K562 (cell line): Measurements from ENCODE around the gene GMEB1. TPM values are rescaled to one million over a fixed set of nuclear protein-coding genes. Genes with fewer than 3 reads are reported as not detected.

Experiments
- ATAC-seq: fragments of 200-7000 bp; cut with Tn5 transposase; 3 replicates; pipeline ENCODE4 v1.9.1; 2020; ENCODE audit warnings: moderate library complexity
- BruUV-seq: library from RNA; stranded (reverse); fragments of 400-500 nt; replicated peaks from 2 replicates; lab custom pipeline; 2021; lab: Mats Ljungman, UMichigan
- CTCF ChIA-PET: fragments of 300-600 bp; formaldehyde crosslinking; extraction: SDS; loops from one replicate; lab custom pipeline; 2021; ENCODE audit warnings: low intra/inter-chr PET ratio; lab: Yijun Ruan, JAX
- POLR2A ChIA-PET: fragments of 300-600, 350-650 bp; sonication (Branson Sonifier 250); formaldehyde crosslinking; extraction: SDS; loops from one replicate; lab custom pipeline; 2021; ENCODE audit warnings: antibody characterized with exemption, inconsistent platforms; lab: Yijun Ruan, JAX
- DNase-seq, 4 experiments: peaks; one replicate each; pipeline versions ENCODE4 v3.0.0 to v3.0.0-alpha.2; 2011 to 2018; ENCODE audit warnings: low spot score in 3 of 4, mixed read lengths in 3 of 4; ENCODE audit errors: extremely low read depth in 1 of 4
- FAIRE-seq: peaks from 2 replicates; lab custom pipeline; 2011; peaks lifted over from hg19 to GRCh38; lab: Jason Lieb, UNC
- H2AFZ ChIP-seq: 2 replicates; pipeline ENCODE4 v1.6.0; 2011; ENCODE audit warnings: low read depth, low read length, control low read depth, inconsistent platforms
- H3K27ac ChIP-seq: fragments of 200-600 bp; 3 replicates; pipeline ENCODE4 v1.8.0; 2011; ENCODE audit warnings: low read depth, mild to moderate bottlenecking, control low read depth, inconsistent platforms, low read length, moderate library complexity, mixed read lengths; ENCODE audit errors: extremely low read depth
- H3K27me3 ChIP-seq, 2 experiments: fragments of 300-600 bp in 1 of 2; 2 replicates in 1 of 2; 3 replicates in 1 of 2; pipeline versions ENCODE4 v1.6.0 to v1.8.0; 2011; ENCODE audit warnings: inconsistent platforms in 2 of 2, low read length in 2 of 2, mild to moderate bottlenecking in 1 of 2, mixed read lengths in 1 of 2, moderate library complexity in 1 of 2; ENCODE audit not compliant: control insufficient read depth in 2 of 2, insufficient read depth in 2 of 2
- H3K36me3 ChIP-seq: fragments of 300-600 bp; 3 replicates; pipeline ENCODE4 v1.8.0; 2011; ENCODE audit warnings: mild to moderate bottlenecking, low read length, inconsistent platforms; ENCODE audit not compliant: control insufficient read depth, insufficient read depth
- H3K4me1 ChIP-seq, 2 experiments: fragments of 200-600 bp in 1 of 2; replicated peaks in 1 of 2; 2 replicates in 1 of 2; 3 replicates in 1 of 2; pipeline versions ENCODE4 v1.5.1 to v1.8.0; 2011; ENCODE audit warnings: inconsistent platforms in 2 of 2, low read length in 2 of 2, mild to moderate bottlenecking in 1 of 2, mixed read lengths in 1 of 2, moderate library complexity in 1 of 2; ENCODE audit not compliant: control insufficient read depth in 2 of 2, insufficient read depth in 2 of 2
- H3K4me2 ChIP-seq: 2 replicates; pipeline ENCODE4 v1.6.1; 2011; ENCODE audit warnings: low read length, control low read depth, inconsistent platforms, mixed read lengths; ENCODE audit not compliant: insufficient read depth
- H3K4me3 ChIP-seq: fragments of 200-600 bp; sonication (generic), shearing (Covaris generic); 2 replicates; pipeline ENCODE4 v1.5.1; 2016; ENCODE audit warnings: control low read depth, inconsistent platforms
- H3K79me2 ChIP-seq: fragments of 200-600 bp; 3 replicates; pipeline ENCODE4 v1.8.0; 2011; ENCODE audit warnings: low read length, inconsistent platforms; ENCODE audit not compliant: control insufficient read depth, insufficient read depth
- H3K9ac ChIP-seq, 2 experiments: 2 replicates each; pipeline versions ENCODE4 v1.6.0 to v1.6.1; 2011; ENCODE audit warnings: low read depth in 2 of 2, low read length in 2 of 2, control low read depth in 1 of 2, inconsistent platforms in 1 of 2, mild to moderate bottlenecking in 1 of 2, mixed read lengths in 1 of 2; ENCODE audit not compliant: insufficient read depth in 1 of 2
- H3K9me1 ChIP-seq: one replicate; pipeline ENCODE4 v1.6.0; 2011; ENCODE audit warnings: inconsistent platforms, mild to moderate bottlenecking, low read length, moderate library complexity; ENCODE audit not compliant: control insufficient read depth, insufficient read depth
- H3K9me3 ChIP-seq: replicated peaks from 2 replicates; pipeline ENCODE4 v1.5.1; 2011; ENCODE audit warnings: low read depth, low read length, inconsistent platforms; ENCODE audit not compliant: control insufficient read depth, insufficient read depth
- H4K20me1 ChIP-seq: replicated peaks from 2 replicates; pipeline ENCODE4 v1.6.1; 2011; ENCODE audit warnings: low read length, inconsistent platforms, mixed read lengths; ENCODE audit not compliant: control insufficient read depth, insufficient read depth
- ETV6 ChIP-seq, 3 experiments: fragments of 150-350 bp in 1 of 3; sonication (generic) in 1 of 3; formaldehyde crosslinking in 1 of 3; IDR thresholded peaks; 2 replicates each; pipeline versions ENCODE4 v1.6.1 to v1.8.0; 2014 to 2022; ENCODE audit warnings: borderline replicate concordance in 2 of 3, low read depth in 2 of 3, antibody characterized with exemption in 1 of 3, low read length in 1 of 3, mild to moderate bottlenecking in 1 of 3, missing genetic modification reagents in 1 of 3
- KAT7 ChIP-seq: sonication (generic); formaldehyde crosslinking; IDR thresholded peaks from 2 replicates; pipeline ENCODE4 v1.8.0; 2022; ENCODE audit warnings: missing genetic modification reagents, mild to moderate bottlenecking, borderline replicate concordance
- NCOR1 ChIP-seq: fragments of 450-650 bp; IDR thresholded peaks from 2 replicates; pipeline ENCODE4 v1.6.1; 2016; ENCODE audit warnings: mild to moderate bottlenecking, moderate library complexity
- NFRKB ChIP-seq: fragments of 450-650 bp; IDR thresholded peaks from 2 replicates; pipeline ENCODE4 v1.6.1; 2016; ENCODE audit warnings: low read depth
- PHF8 ChIP-seq: fragments of 200-600 bp; sonication (generic); IDR thresholded peaks from 2 replicates; pipeline ENCODE4 v1.6.1; 2012; ENCODE audit warnings: mixed run types, mild to moderate bottlenecking, inconsistent platforms, low read length, moderate library complexity, borderline replicate concordance
- PHTF2 ChIP-seq: fragments of 250-450 bp; sonication (Bioruptor Pico); IDR thresholded peaks from 2 replicates; pipeline ENCODE4 v1.5.0; 2021; ENCODE audit warnings: mild to moderate bottlenecking
- POLR2AphosphoS5 ChIP-seq: IDR thresholded peaks from 2 replicates; pipeline ENCODE4 v1.6.1; 2011; ENCODE audit warnings: mild to moderate bottlenecking, low read depth, low read length, moderate library complexity; ENCODE audit not compliant: control insufficient read depth, insufficient read depth
- POLR2H ChIP-seq: IDR thresholded peaks from 2 replicates; pipeline ENCODE4 v1.6.1; 2016; ENCODE audit warnings: missing genetic modification characterization, low read depth, mild to moderate bottlenecking, control low read depth, missing compliant biosample characterization, moderate library complexity
- PTBP1 ChIP-seq: fragments of 200-400 bp; formaldehyde crosslinking; IDR thresholded peaks from 2 replicates; pipeline ENCODE4 v1.6.1; 2017; ENCODE audit warnings: low read depth, low read length
- RBM39 ChIP-seq: fragments of 200-400 bp; formaldehyde crosslinking; optimal IDR thresholded peaks from 2 replicates; pipeline ENCODE3; 2018; ENCODE audit warnings: low read depth, low read length
- ZNF232 ChIP-seq: sonication (generic); formaldehyde crosslinking; IDR thresholded peaks from 2 replicates; pipeline ENCODE4 v1.8.0; 2022; ENCODE audit warnings: mild to moderate bottlenecking, missing genetic modification reagents
- WGBS: fragments of 100-300 bp; shearing (Covaris generic); methylation state at CpG from one replicate; pipeline ENCODE4 v1.1.6; 2016; ENCODE audit warnings: low coverage, mixed read lengths; ENCODE audit not compliant: insufficient coverage; ENCODE audit errors: missing lambda C conversion rate; 5-methylcytosine and 5-hydroxymethylcytosine counted together
- in situ Hi-C: fragments of 300-500 bp; cut with MboI; formaldehyde crosslinking; loops from 4 replicates; pipeline ENCODE4 v1.15.0; 2018; ENCODE audit warnings: inconsistent platforms, mixed read lengths
- intact Hi-C: fragments of 100-400 bp; cut with micrococcal nuclease; formaldehyde crosslinking; loops from 2 replicates; pipeline ENCODE4 v1.14.2; 2022
- polyA plus RNA-seq, 8 experiments: library from polyadenylated mRNA; depleted of rRNA in 4 of 8; stranded (reverse) in 5 of 8; unstranded in 3 of 8; fragments of >200 nt; fragmentation: Nextera tagmentation in 2 of 8; fragmentation: Illumina TruSeq in 1 of 8; extraction: Ambion mirVana in 2 of 8; extraction: Trizol in 1 of 8; gene quantifications; 2 replicates each; pipeline versions ENCODE4 v1.2.1 to v1.2.3, GENCODE V29; 2011 to 2014; ENCODE audit warnings: inconsistent platforms in 1 of 8, missing spikeins in 1 of 8
- total RNA-seq, 7 experiments: library from RNA; depleted of rRNA in 6 of 7; stranded (reverse); fragments of >200 nt in 6 of 7; fragmentation: Illumina TruSeq in 2 of 7; extraction: Trizol in 2 of 7; gene quantifications; 2 replicates each; pipeline versions ENCODE4 v1.2.1 to v1.2.3, GENCODE V29; 2011 to 2021; ENCODE audit warnings: low replicate concordance in 1 of 7
- TF ChIP-seq, protein P1 (sequence below): fragments of 450-650 bp; IDR thresholded peaks from 2 replicates; pipeline ENCODE4 v1.6.1; 2016; ENCODE audit warnings: missing biosample characterization, missing genetic modification characterization
- TF ChIP-seq, protein P2 (sequence below): sonication (generic); formaldehyde crosslinking; IDR thresholded peaks from 2 replicates; pipeline ENCODE4 v1.8.1; 2023; ENCODE audit warnings: mild to moderate bottlenecking, missing genetic modification reagents, moderate library complexity
- TF ChIP-seq, protein P3 (sequence below): IDR thresholded peaks from 3 replicates; pipeline ENCODE4 v1.6.1; 2011; ENCODE audit warnings: borderline replicate concordance, mild to moderate bottlenecking, moderate library complexity; ENCODE audit not compliant: insufficient read length; ENCODE audit errors: extremely low read depth

GMEB1 gene
- total and polyA plus RNA-seq, 9 of the 15 experiments (the other 6 are each of a cell fraction or from before 2014, with no cell fraction given) = 6.6 to 17.5 (median 8.5) TPM

DNA sequence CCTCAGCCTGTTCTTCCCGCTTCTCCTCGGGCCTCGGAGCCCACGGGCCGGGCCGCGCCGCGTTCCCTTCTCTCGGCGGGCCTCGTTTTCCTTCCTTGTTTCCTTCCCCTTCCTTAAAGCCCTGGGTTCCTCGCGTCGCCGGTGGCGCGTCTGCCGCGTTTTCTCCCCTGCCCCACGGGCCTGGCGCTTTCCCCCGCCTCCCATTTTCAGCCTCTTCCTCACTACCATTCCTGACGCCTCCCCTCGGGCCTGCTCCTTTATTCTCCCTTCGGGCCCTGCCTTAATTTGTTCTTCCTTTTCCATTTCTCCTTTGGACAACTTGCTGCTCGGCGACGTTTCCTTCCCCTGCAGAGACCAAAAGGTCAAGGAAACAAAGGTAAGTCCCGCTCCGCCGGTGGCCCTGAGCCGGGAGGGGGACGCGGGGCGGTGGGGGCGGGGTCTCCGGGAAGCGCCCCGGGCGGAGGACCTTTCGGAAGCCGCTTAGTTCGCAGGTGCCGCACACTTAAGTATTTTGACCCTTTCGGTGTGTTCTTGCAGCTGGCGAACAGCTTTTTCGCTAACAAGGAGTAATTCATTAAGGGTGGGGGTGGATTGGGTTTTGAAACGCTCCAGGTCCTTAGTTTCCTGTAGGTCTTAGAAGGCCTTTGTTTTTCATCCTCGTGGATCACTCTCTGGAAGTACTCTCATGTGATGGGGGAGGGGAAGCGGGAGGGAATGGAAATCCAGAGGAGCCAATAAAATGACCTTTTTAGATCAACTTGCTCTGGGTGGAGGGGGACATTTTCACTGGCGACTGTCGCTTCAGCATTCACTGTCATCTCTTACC, 68.9 kb downstream of the GMEB1 start:
- Histone ChIP-seq H3K36me3 (peaks cover 48% of the 10 kb centered on the region), H4K20me1 (peaks cover 12% of the 10 kb centered on the region; the same call in 1 of the 2 replicates), H3K4me2 (peak overlapping the region; percentile 86), H3K9me1 (no peaks in the 10 kb centered on the region), H3K4me3 (peak overlapping the region; percentile 96), H3K9me3 (no peaks in the 10 kb centered on the region; the same call in 1 of the 2 replicates), H3K79me2 (peaks cover 60% of the 10 kb centered on the region), H3K27me3 (no peaks in the 10 kb centered on the region), H3K27ac (peak overlapping the region; percentile 92), H2AFZ (peak overlapping the region; percentile 71), H3K9ac (peak overlapping the region; percentile 98 to 99), H3K4me1 (peaks cover 18 to 24% of the 10 kb centered on the region in 2 experiments; a peak in 4 of 5 replicates)
- under 1% methylated on average over 52 of the region's 53 CpGs for WGBS
- in situ Hi-C loops (no loop called here), intact Hi-C loops (loop anchor here (10.0 kb wide), 1 partner anchor 383 kb away; no protein-coding TSS in a partner anchor)
- FAIRE-seq (no peak), ATAC-seq (peak; percentile 57), DNase-seq (peak; percentile 68 to 85 (median 78))
- CTCF ChIA-PET = interaction anchor here (0.8 to 0.9 kb wide), 3 partner anchors 12 to 89 kb away, joined by 3 to 4 read pairs (median 3); partner anchors contain the start of gene RNU11
- no TSS peak for BruUV-seq
- POLR2A ChIA-PET = interaction anchor here (0.6 to 4.2 kb wide), 17 partner anchors 10 to 477 kb away, joined by 3 to 52 read pairs (median 6); partner anchors contain the start of genes GMEB1, RCC1, RNU11 and TAF12
- TF ChIP-seq PHF8 (peak; percentile 42; the same call in 1 of the 2 replicates), ETV6 (IDR thresholded peaks at IDR 0.05; ENCODE audit: borderline replicate concordance in 1 of 2, low read depth in 2 of 2, low read length in 1 of 2) (0 out of 4 replicates have a peak, but pooled peaks of 1 of the 2 experiments have one; percentile 14), ETV6 (CRISPR knock-in tag; IDR thresholded peaks at IDR 0.05; ENCODE audit: borderline replicate concordance) (no peak), POLR2AphosphoS5 (no peak; the same call in 1 of the 2 replicates), POLR2H (no peak), PTBP1 (no peak), NCOR1 (peak; percentile 11; the same call in 1 of the 2 replicates), PHTF2 (CRISPR knock-in tag) (no peak), ZNF232 (CRISPR knock-in tag) (peak; percentile 52; the same call in 1 of the 2 replicates), RBM39 (no peak), KAT7 (CRISPR knock-in tag) (no peak), NFRKB (0 out of 2 replicates have a peak, but pooled peaks have one; percentile 63)
- TF ChIP-seq, protein P1, sequence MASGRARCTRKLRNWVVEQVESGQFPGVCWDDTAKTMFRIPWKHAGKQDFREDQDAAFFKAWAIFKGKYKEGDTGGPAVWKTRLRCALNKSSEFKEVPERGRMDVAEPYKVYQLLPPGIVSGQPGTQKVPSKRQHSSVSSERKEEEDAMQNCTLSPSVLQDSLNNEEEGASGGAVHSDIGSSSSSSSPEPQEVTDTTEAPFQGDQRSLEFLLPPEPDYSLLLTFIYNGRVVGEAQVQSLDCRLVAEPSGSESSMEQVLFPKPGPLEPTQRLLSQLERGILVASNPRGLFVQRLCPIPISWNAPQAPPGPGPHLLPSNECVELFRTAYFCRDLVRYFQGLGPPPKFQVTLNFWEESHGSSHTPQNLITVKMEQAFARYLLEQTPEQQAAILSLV (tag) = 0 out of 2 replicates have a peak, but pooled peaks have one; percentile 42
- TF ChIP-seq, protein P2, sequence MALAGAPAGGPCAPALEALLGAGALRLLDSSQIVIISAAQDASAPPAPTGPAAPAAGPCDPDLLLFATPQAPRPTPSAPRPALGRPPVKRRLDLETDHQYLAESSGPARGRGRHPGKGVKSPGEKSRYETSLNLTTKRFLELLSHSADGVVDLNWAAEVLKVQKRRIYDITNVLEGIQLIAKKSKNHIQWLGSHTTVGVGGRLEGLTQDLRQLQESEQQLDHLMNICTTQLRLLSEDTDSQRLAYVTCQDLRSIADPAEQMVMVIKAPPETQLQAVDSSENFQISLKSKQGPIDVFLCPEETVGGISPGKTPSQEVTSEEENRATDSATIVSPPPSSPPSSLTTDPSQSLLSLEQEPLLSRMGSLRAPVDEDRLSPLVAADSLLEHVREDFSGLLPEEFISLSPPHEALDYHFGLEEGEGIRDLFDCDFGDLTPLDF (CRISPR knock-in tag) = no peak
- TF ChIP-seq, protein P3, sequence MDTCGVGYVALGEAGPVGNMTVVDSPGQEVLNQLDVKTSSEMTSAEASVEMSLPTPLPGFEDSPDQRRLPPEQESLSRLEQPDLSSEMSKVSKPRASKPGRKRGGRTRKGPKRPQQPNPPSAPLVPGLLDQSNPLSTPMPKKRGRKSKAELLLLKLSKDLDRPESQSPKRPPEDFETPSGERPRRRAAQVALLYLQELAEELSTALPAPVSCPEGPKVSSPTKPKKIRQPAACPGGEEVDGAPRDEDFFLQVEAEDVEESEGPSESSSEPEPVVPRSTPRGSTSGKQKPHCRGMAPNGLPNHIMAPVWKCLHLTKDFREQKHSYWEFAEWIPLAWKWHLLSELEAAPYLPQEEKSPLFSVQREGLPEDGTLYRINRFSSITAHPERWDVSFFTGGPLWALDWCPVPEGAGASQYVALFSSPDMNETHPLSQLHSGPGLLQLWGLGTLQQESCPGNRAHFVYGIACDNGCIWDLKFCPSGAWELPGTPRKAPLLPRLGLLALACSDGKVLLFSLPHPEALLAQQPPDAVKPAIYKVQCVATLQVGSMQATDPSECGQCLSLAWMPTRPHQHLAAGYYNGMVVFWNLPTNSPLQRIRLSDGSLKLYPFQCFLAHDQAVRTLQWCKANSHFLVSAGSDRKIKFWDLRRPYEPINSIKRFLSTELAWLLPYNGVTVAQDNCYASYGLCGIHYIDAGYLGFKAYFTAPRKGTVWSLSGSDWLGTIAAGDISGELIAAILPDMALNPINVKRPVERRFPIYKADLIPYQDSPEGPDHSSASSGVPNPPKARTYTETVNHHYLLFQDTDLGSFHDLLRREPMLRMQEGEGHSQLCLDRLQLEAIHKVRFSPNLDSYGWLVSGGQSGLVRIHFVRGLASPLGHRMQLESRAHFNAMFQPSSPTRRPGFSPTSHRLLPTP = no peak
